GM12878 (cell line): ENCODE data around the gene CLPTM1L. TPM values are rescaled to one million over a fixed set of nuclear protein-coding genes. Genes with fewer than 3 reads are reported as not detected.

Experiments
- ATAC-seq: fragments of 200-7000 bp; cut with Tn5 transposase; 3 replicates; pipeline ENCODE4 v1.9.1; 2020; ENCODE audit warnings: mild to moderate bottlenecking, moderate library complexity
- BruUV-seq: library from RNA; stranded (reverse); fragments of 400-500 nt; replicated peaks from 2 replicates; lab custom pipeline; 2021; lab: Mats Ljungman, UMichigan
- CTCF ChIA-PET: fragments of 300-600 bp; sonication (Branson Sonifier 250); formaldehyde crosslinking; extraction: SDS; loops from one replicate; lab custom pipeline; 2021; ENCODE audit warnings: inconsistent platforms; lab: Yijun Ruan, JAX
- POLR2A ChIA-PET: fragments of 350-600 bp; formaldehyde crosslinking; extraction: SDS; loops from one replicate; lab custom pipeline; 2021; ENCODE audit warnings: inconsistent platforms; lab: Charles Lee
- RAD21 ChIA-PET: fragments of 300-600 bp; sonication (Branson Sonifier 250); formaldehyde crosslinking; loops from one replicate; lab custom pipeline; 2023; ENCODE audit warnings: antibody characterized with exemption; ENCODE audit not compliant: unreplicated experiment; lab: Charles Lee
- SMC1A ChIA-PET: fragments of 300-600 bp; sonication (Branson Sonifier 250); formaldehyde crosslinking; loops from one replicate; lab custom pipeline; 2023; ENCODE audit not compliant: unreplicated experiment, uncharacterized antibody; lab: Charles Lee
- DNase-seq: peaks from one replicate; pipeline ENCODE4 v3.0.0-alpha.2; 2011; ENCODE audit warnings: low read depth, low spot score
- FAIRE-seq: peaks from 3 replicates; lab custom pipeline; 2011; peaks lifted over from hg19 to GRCh38; lab: Jason Lieb, UNC
- H2AFZ ChIP-seq: 2 replicates; pipeline ENCODE4 v1.6.0; 2011; ENCODE audit warnings: low read depth, low read length, control low read depth; ENCODE audit not compliant: control insufficient read depth
- H3K27ac ChIP-seq: 2 replicates; pipeline ENCODE4 v1.5.1; 2011; ENCODE audit warnings: control low read depth; ENCODE audit not compliant: control insufficient read depth, insufficient read depth
- H3K27me3 ChIP-seq, 2 experiments: replicated peaks in 1 of 2; 2 replicates each; pipeline versions ENCODE4 v1.6.0 to v1.6.1; 2011; ENCODE audit warnings: low read length in 1 of 2; ENCODE audit not compliant: control insufficient read depth in 2 of 2, insufficient read depth in 2 of 2
- H3K36me3 ChIP-seq, 2 experiments: 2 replicates each; pipeline ENCODE4 v1.5.1; 2011; ENCODE audit warnings: low read length in 1 of 2; ENCODE audit not compliant: control insufficient read depth in 2 of 2, insufficient read depth in 2 of 2
- H3K4me1 ChIP-seq: 2 replicates; pipeline ENCODE4 v1.6.1; 2011; ENCODE audit warnings: mild to moderate bottlenecking, low read length, moderate library complexity, mixed read lengths; ENCODE audit not compliant: control insufficient read depth, insufficient read depth
- H3K4me2 ChIP-seq: 2 replicates; pipeline ENCODE4 v1.6.0; 2011; ENCODE audit warnings: control low read depth; ENCODE audit not compliant: control insufficient read depth, insufficient read depth
- H3K4me3 ChIP-seq: fragments of 200-600 bp; sonication (generic); 2 replicates; pipeline ENCODE4 v1.5.1; 2016
- H3K79me2 ChIP-seq: 2 replicates; pipeline ENCODE4 v1.6.0; 2011; ENCODE audit warnings: low read length; ENCODE audit not compliant: control insufficient read depth, insufficient read depth
- H3K9ac ChIP-seq: 2 replicates; pipeline ENCODE4 v1.8.0; 2011; ENCODE audit warnings: low read length, control low read depth, mixed read lengths; ENCODE audit not compliant: control insufficient read depth, insufficient read depth
- H3K9me3 ChIP-seq: replicated peaks from 3 replicates; pipeline ENCODE4 v1.5.1; 2011; ENCODE audit warnings: mild to moderate bottlenecking, low read length; ENCODE audit not compliant: control insufficient read depth, insufficient read depth
- H4K20me1 ChIP-seq: 2 replicates; pipeline ENCODE4 v1.6.0; 2011; ENCODE audit not compliant: control insufficient read depth, insufficient read depth
- BCL11A ChIP-seq: IDR thresholded peaks from 2 replicates; pipeline ENCODE4 v1.6.1; 2011; ENCODE audit warnings: low read depth, low read length
- CEBPB ChIP-seq, 2 experiments: fragments of 150-350 bp in 1 of 2; IDR thresholded peaks; 2 replicates each; pipeline ENCODE4 v1.6.1; 2012 to 2014; ENCODE audit warnings: low read depth in 2 of 2, low read length in 2 of 2, borderline replicate concordance in 1 of 2, inconsistent platforms in 1 of 2
- CHD2 ChIP-seq: IDR thresholded peaks from 2 replicates; pipeline ENCODE4 v1.6.1; 2011; ENCODE audit warnings: low read depth, low read length, improper control_type of control experiment, borderline replicate concordance
- CHD4 ChIP-seq: fragments of 200-600 bp; sonication (generic); IDR thresholded peaks from 2 replicates; pipeline ENCODE4 v1.6.1; 2016; ENCODE audit warnings: mild to moderate bottlenecking
- CREM ChIP-seq: IDR thresholded peaks from 2 replicates; pipeline ENCODE4 v1.6.1; 2014; ENCODE audit warnings: antibody characterized with exemption, low read depth
- EGR1 ChIP-seq, 2 experiments: IDR thresholded peaks; 1 replicate in 1 of 2; 2 replicates in 1 of 2; pipeline ENCODE4 v1.6.1; 2011 to 2012; ENCODE audit warnings: low read depth in 2 of 2, low read length in 2 of 2, borderline replicate concordance in 1 of 2, mild to moderate bottlenecking in 1 of 2, moderate library complexity in 1 of 2
- ESRRA ChIP-seq: IDR thresholded peaks from 2 replicates; pipeline ENCODE4 v1.6.1; 2012; ENCODE audit warnings: mild to moderate bottlenecking, low read length, improper control_type of control experiment
- MLLT1 ChIP-seq: fragments of 450-650 bp; IDR thresholded peaks from 2 replicates; pipeline ENCODE4 v1.6.1; 2016; ENCODE audit warnings: mild to moderate bottlenecking
- NR2F1 ChIP-seq: fragments of 450-650 bp; conservative IDR thresholded peaks from 2 replicates; pipeline ENCODE4 v1.6.1; 2017; ENCODE audit warnings: mild to moderate bottlenecking
- POLR2AphosphoS5 ChIP-seq: IDR thresholded peaks from 2 replicates; pipeline ENCODE4 v1.6.1; 2011; ENCODE audit warnings: mild to moderate bottlenecking, low read length, inconsistent platforms
- RB1 ChIP-seq: fragments of 450-650 bp; formaldehyde crosslinking; IDR thresholded peaks from 2 replicates; pipeline ENCODE4 v1.6.1; 2017; ENCODE audit warnings: mild to moderate bottlenecking, borderline replicate concordance
- SKIL ChIP-seq: fragments of 450-650 bp; IDR thresholded peaks from 2 replicates; pipeline ENCODE4 v1.6.1; 2017; ENCODE audit warnings: mild to moderate bottlenecking, low read depth, inconsistent platforms; ENCODE audit not compliant: poor library complexity, severe bottlenecking
- SPI1 ChIP-seq: IDR thresholded peaks from 2 replicates; pipeline ENCODE4 v1.6.1; 2011; ENCODE audit warnings: low read depth, mild to moderate bottlenecking, low read length, moderate library complexity, borderline replicate concordance; ENCODE audit not compliant: insufficient read depth
- TARDBP ChIP-seq: IDR thresholded peaks from 2 replicates; pipeline ENCODE4 v1.6.1; 2016; ENCODE audit warnings: borderline replicate concordance
- TBL1XR1 ChIP-seq: IDR thresholded peaks from 2 replicates; pipeline ENCODE4 v1.6.1; 2012; ENCODE audit warnings: low read depth, low read length, improper control_type of control experiment
- ZNF274 ChIP-seq: IDR thresholded peaks from one replicate; pipeline ENCODE4 v1.8.0; 2011; ENCODE audit not compliant: insufficient read length, insufficient read depth
- WGBS: methylation state at CpG from one replicate; pipeline ENCODE4 v1.1.6; 2016; ENCODE audit warnings: low lambda C conversion rate; ENCODE audit not compliant: insufficient replicate concordance, insufficient coverage; ENCODE audit errors: missing lambda C conversion rate; 5-methylcytosine and 5-hydroxymethylcytosine counted together
- in situ Hi-C: fragments of 300-500 bp; cut with MboI; formaldehyde crosslinking; loops from 9 replicates; pipeline ENCODE4 v1.14.3; 2018; ENCODE audit warnings: mixed read lengths
- intact Hi-C: fragments of 100-400 bp; cut with micrococcal nuclease; formaldehyde crosslinking; loops from one replicate; pipeline ENCODE4 v1.14.2; 2022; ENCODE audit not compliant: unreplicated experiment
- polyA plus RNA-seq, 11 experiments: library from polyadenylated mRNA; depleted of rRNA in 4 of 11; unstranded in 6 of 11; stranded (reverse) in 5 of 11; fragments of >200 nt; fragmentation: Nextera tagmentation in 4 of 11; fragmentation: Illumina TruSeq in 1 of 11; extraction: Ambion mirVana in 4 of 11; extraction: Trizol in 1 of 11; gene quantifications; 1 replicate in 1 of 11; 2 replicates in 10 of 11; pipeline versions ENCODE4 v1.2.1 to v1.2.3, GENCODE V29; 2011 to 2016; ENCODE audit warnings: inconsistent platforms in 2 of 11, missing spikeins in 2 of 11, low read depth in 1 of 11
- total RNA-seq, 4 experiments: library from RNA; depleted of rRNA in 3 of 4; stranded (reverse); fragments of >200 nt in 3 of 4; fragmentation: Illumina TruSeq in 1 of 4; extraction: Trizol in 1 of 4; gene quantifications; 2 replicates each; pipeline versions ENCODE4 v1.2.1 to v1.2.3, GENCODE V29; 2013 to 2021

CLPTM1L gene
- total and polyA plus RNA-seq, 10 of the 15 experiments (the other 5 are each of a cell fraction or from before 2014, with no cell fraction given), result 2.9 to 278 (median 135) TPM

DNA sequence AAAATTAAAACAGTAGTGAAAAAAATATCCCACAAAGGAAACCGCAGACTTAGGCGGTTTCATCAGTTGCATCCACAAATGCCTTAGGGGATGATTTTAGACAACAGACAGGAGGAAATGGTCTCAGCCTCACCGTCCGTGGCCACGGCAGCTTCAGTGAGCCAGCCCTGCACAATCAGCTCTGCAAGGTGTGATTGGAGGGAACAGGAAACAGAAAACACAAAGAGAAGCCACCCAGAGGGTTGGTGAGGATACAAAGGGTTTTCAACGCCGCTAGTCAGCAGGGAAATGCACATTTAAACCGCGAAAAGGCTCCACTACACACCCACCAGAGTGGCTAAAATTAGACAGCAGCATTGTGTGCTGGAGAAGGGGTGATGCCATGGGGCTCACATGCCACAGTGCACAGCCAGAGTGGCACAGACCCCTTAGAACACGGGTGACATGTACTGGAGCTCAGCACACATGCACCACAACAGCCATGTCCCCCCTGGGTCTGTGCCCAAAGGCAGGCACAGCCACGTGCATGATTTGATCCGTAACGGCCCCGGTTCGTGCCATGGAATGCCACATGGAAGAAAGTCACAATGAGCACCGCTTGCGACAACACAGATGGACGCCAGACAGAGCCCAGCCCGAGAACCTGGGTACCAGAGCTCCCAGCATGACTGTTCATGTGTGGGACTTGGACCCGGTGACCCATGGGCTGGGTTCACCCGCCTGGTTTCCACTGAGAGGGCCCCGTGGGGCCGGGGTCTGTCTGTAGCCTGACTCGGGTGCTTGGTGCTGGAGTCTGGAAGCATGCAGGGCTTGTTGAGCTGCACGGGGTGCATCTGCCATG is 31.7 kb downstream of the CLPTM1L start:
- H3K9me3 ChIP-seq, result peaks cover 19% of the 10 kb centered on the region
- peaks cover 5% of the 10 kb centered on the region in 2 experiments for H3K36me3 ChIP-seq
- H3K27ac ChIP-seq, result peak overlapping the region; percentile 76
- H3K79me2 ChIP-seq, result no peaks in the 10 kb centered on the region
- H3K9ac ChIP-seq, result 0 out of 2 replicates have a peak overlapping the region, but pooled peaks have one; percentile 7
- H3K4me1 ChIP-seq, result peaks cover 50% of the 10 kb centered on the region
- peak; percentile 95 for DNase-seq
- H3K27me3 ChIP-seq, result no peaks in the 10 kb centered on the region
- WGBS, result 4% methylated on average over 25 of the region's 25 CpGs
- H3K4me3 ChIP-seq, result 0 out of 2 replicates have a peak overlapping the region, but pooled peaks have one; percentile 11
- in situ Hi-C loops (no loop called here), intact Hi-C loops (loop anchor here (1.0 to 10.0 kb wide), 4 partner anchors 17 to 482 kb away; partner anchors contain the start of gene MRPL36)
- ChIA-PET CTCF (interaction anchor here (1.5 to 1.8 kb wide), 2 partner anchors 10 to 13 kb away, joined by 5 to 7 read pairs; no protein-coding TSS in a partner anchor), SMC1A (interaction anchor here (1.0 to 2.3 kb wide), 3 partner anchors 17 to 191 kb away, joined by 3 to 18 read pairs (median 3); partner anchors contain the start of gene TERT), RAD21 (interaction anchor here (0.6 to 1.6 kb wide), 5 partner anchors 12 to 179 kb away, joined by 3 to 7 read pairs (median 3); no protein-coding TSS in a partner anchor), POLR2A (interaction anchor here (0.6 to 3.3 kb wide), 9 partner anchors 10 to 930 kb away, joined by 3 to 14 read pairs (median 6); partner anchors contain the start of genes CLPTM1L and TERT)
- peak; percentile 84 for FAIRE-seq
- BruUV-seq, result no TSS peak
- 0 out of 2 replicates have a peak, but pooled peaks cover 4% of the 10 kb centered on the region for H4K20me1 ChIP-seq
- no peak overlapping the region for H2AFZ ChIP-seq
- ATAC-seq, result peak; percentile 73
- H3K4me2 ChIP-seq, result peak overlapping the region; percentile 82
- TF ChIP-seq SPI1, result peak; percentile 21; the same call in 1 of the 2 replicates
- no peak for TF ChIP-seq ESRRA
- 0 out of 3 replicates have a peak, but pooled peaks of 1 of the 2 experiments have one; percentile 22 for TF ChIP-seq EGR1 (IDR thresholded peaks at IDR 0.05; ENCODE audit: borderline replicate concordance in 1 of 2, low read depth in 2 of 2, low read length in 2 of 2)
- TF ChIP-seq TARDBP, result peak; percentile 55; the same call in 1 of the 2 replicates
- TF ChIP-seq POLR2AphosphoS5, result 0 out of 2 replicates have a peak, but pooled peaks have one; percentile 20
- no peak for TF ChIP-seq RB1
- TF ChIP-seq CHD2, result peak; percentile 25; the same call in 1 of the 2 replicates
- peak; percentile 69; the same call in 1 of the 2 replicates for TF ChIP-seq MLLT1
- TF ChIP-seq BCL11A, result peak; percentile 63; the same call in 1 of the 2 replicates
- peak in 1 of 2 experiments; percentile 88; a peak in 1 of 4 replicates for TF ChIP-seq CEBPB (IDR thresholded peaks at IDR 0.05; ENCODE audit: borderline replicate concordance in 1 of 2, low read depth in 2 of 2, low read length in 2 of 2)
- 0 out of 2 replicates have a peak, but pooled peaks have one; percentile 13 for TF ChIP-seq NR2F1
- TF ChIP-seq SKIL, result peak; percentile 85
- TF ChIP-seq CREM, result peak; percentile 56
- TF ChIP-seq TBL1XR1, result peak; percentile 98
- no peak for TF ChIP-seq CHD4
- TF ChIP-seq ZNF274, result no peak
